Activated naive CD4-positive, alpha-beta T cell treated with anti-CD3 and anti-CD28 coated beads, Interleukin-2, amount 50 U/mL, for 16 hours (primary cell): Measurements from ENCODE around the gene WDR11.
"Not testable (repeated sequence)": the region's sequence is repeated elsewhere in the genome, so short reads cannot be mapped to it uniquely, and the experiment has no call there.

Experiments
- DNase-seq: peaks from one replicate; pipeline ENCODE4 v3.0.0-alpha.2; 2020

WDR11 gene

GRCh38 chr10:120841522-120842189 lies 9.5 kb upstream of the WDR11 start:
- DNase-seq = no peak

- no peak for DNase-seq
Measured at GRCh38 chr10:120854388-120854787, 3.2 kb downstream of the WDR11 start.

DNA sequence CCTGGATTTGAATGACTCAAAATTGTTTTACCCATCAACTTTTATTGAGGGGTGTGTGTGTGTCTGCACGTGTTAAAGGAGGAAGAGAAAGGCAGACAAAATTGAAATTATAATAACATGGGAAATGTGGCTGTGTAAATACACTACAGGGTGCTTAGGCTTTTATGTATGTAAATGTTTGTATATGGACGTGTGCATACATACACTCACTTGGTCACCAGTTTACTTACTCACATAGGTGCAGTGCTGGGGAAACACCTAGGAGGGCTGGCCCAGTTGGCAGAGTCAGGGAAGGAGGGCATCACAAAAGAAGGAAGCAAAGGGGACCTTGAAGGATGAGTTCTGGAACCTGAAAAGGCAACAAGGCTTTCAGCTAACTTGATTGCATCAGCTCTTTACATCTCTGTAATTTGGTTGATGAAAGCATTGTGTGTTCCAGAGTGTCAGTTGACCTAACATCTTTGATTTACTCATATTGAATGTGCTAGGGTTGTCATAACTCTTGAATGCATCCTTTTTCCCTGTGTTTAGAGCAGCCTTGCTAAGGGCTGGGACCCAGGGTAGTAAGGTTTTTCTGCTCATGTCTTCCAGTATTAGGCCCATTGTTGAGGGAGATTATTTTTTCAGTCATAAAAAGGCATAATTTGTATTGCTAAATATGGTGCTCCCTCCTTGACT lies 10.2 kb downstream of the WDR11 start:
- no peak for DNase-seq

GRCh38 chr10:120873741-120874140 lies 22.6 kb downstream of the WDR11 start:
- no peak for DNase-seq

GRCh38 chr10:120883071-120883470 lies 31.9 kb downstream of the WDR11 start:
- DNase-seq = no peak

GRCh38 chr10:120887482-120887881 lies 36.3 kb downstream of the WDR11 start:
- no peak for DNase-seq

DNA sequence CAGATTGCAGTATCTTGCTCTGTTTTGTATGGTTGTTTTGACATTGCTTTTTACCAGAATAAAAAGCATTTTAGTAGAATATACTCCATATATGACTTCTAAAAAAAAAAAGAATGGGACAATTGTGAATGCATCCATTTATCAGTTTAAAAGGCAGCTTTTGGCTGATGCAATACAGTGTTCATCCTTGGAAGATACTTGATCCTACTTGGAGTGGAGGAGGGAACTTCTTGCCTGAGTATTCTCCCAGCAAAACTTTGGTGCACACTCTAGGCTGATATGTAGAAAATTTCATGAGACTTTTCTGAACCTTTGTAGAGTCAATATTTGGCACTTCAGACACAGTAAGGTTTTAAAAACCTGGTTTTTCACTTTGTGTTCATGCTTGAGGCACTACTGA lies 40.2 kb downstream of the WDR11 start:
- no peak for DNase-seq

DNA sequence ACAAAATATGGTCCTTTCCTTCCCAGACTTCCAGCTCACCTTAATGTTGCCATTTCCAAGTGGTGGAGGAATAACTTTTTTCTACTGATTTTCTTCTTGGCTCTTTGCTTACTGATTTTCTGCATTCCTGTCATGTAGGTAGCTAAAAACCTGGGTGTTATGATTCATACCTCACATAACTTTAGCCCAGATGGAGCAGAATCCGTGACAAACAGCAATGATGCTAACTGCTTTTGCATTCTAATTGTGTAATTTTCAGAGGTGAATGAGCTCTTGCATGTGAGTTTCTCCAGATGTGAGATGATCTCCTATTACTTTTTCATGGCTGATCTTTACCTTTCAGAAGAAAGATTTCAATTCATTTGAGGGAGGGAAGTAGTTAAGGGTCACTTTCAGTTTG lies 43.4 kb downstream of the WDR11 start:
- DNase-seq = no peak

DNA sequence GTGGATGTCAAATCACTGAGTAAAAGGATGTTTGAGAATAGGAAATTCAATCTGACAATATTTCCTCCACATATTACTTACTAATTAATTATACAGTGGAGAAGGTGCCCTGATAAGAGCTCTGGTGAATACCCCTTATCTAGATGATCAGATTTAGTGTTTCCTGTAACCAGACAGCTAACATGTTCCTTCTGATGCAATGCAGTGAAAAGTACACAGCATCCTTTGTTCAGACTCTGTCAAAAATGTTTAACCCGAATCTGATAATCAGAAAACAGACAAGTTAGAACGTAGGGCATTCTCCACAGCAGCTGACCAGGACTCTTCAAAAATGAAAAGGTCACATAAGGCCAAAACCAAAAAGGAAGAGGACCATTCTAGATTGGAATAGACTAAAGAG lies 46.2 kb downstream of the WDR11 start:
- no peak for DNase-seq

GRCh38 chr10:120905268-120905667 lies 54.1 kb downstream of the WDR11 start:
- no peak for DNase-seq

DNA sequence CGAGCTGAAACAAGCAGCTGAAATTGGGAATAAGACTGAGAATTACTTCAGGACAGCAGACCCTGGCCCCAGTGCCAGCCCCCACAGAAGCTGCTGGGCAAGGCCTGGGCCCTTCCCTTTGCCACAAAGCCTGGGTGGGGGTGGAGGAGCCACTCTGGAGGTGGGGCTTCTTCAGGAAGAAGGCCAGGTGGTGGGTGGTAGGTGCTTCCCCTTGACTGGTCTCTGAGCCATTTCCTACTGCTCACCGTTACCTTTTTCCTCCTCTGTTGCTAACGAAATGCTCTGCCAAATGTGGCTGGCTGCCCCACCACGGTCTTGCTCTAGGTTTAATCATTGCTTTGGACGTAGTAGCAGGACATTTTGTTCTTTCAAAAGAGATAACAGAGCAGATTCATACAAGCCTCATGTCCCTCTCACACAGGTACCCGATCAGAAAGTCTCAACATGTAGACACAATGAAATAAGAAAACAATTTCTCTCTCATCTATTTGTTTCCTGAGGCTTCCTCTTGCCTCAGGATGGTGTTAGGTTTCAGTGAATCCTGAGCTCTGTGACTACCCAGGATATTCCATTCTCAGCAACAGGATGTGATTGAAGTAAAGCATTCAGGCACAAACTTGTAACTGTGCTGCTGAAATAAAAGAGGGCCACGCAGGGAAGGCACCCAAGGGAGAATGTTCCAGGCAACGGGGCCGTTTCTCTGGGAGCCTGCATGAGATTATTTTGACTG lies 66.5 kb downstream of the WDR11 start:
- no peak for DNase-seq

GRCh38 chr10:120923886-120924285 lies 72.7 kb downstream of the WDR11 start:
- not testable (repeated sequence) for DNase-seq

DNA sequence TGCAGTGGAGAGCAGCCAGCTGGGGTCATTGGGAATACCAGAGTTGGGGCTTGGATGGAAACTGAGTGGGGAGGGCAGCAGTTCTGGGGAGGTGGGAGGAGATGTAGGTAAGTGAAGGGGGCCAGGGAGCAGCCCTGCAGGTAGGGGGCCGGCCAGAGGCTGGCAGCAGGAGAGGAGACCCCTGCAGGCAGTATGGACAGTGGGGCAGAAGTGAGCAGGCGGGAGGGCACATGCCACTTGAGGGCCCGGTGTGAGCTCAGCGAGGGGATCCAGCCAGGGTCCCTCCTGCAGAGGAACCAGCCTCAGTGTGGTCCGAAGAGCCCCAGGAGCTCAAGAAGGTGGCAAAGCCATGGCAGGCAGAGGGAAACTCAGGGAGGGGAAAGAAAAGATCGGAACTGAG lies 75.4 kb downstream of the WDR11 start:
- no peak for DNase-seq

GRCh38 chr10:120927352-120927751 lies 76.2 kb downstream of the WDR11 start:
- DNase-seq = no peak

- no peak for DNase-seq
Measured at GRCh38 chr10:120929166-120929565, 78.0 kb downstream of the WDR11 start.

GRCh38 chr10:120931423-120931822 lies 80.3 kb downstream of the WDR11 start:
- no peak for DNase-seq

DNA sequence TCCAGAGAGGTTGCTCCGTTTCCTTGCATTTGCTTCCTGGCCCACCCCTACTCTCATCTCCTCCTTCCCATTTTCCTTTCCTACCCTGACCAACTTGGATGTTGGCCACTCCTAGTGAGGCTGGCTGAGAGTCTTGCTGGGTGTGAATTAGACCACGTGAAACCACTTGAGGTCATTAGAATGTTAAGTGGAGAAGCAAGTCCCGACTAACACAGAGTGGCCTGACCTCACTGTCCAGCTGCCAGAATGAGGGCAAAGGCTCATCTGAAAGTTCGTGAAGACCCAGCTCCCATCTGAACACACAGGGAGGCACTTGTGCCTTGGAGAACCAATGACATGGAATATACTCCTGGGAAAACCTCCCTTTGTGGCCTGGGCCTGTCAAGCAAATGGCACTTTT lies 80.8 kb downstream of the WDR11 start:
- no peak for DNase-seq

- no peak for DNase-seq
Measured at GRCh38 chr10:120938822-120939221, 87.7 kb downstream of the WDR11 start.

- no peak for DNase-seq
Measured at GRCh38 chr10:120940299-120940900, 89.2 kb downstream of the WDR11 start.

GRCh38 chr10:120941501-120941900 lies 90.3 kb downstream of the WDR11 start:
- no peak for DNase-seq

GRCh38 chr10:120942806-120943413 lies 91.7 kb downstream of the WDR11 start:
- DNase-seq = peak; percentile 77

GRCh38 chr10:120943542-120943941 lies 92.4 kb downstream of the WDR11 start:
- DNase-seq = no peak

GRCh38 chr10:120944586-120945125 lies 93.5 kb downstream of the WDR11 start:
- no peak for DNase-seq
